GM21528 (cell line): ENCODE measurements around the gene ARHGEF11.

Experiments used
- ATAC-seq: cut with Tn5 transposase; IDR thresholded peaks from one replicate; pipeline ENCODE4 v1.9.1; 2021; ENCODE audit warnings: mild to moderate bottlenecking, moderate library complexity; ENCODE audit not compliant: unreplicated experiment, low FRiP score

Gene ARHGEF11

GRCh38 chr1:156900896-156901589, 144.5 kb downstream of the ARHGEF11 start:
- no peak for ATAC-seq

- ATAC-seq = no peak
Measured at GRCh38 chr1:156899956-156900718, 145.4 kb downstream of the ARHGEF11 start.

GRCh38 chr1:156898971-156899664, 146.4 kb downstream of the ARHGEF11 start:
- no peak for ATAC-seq

GRCh38 chr1:156898161-156898566, 147.4 kb downstream of the ARHGEF11 start:
- no peak for ATAC-seq

- no peak for ATAC-seq
Measured at GRCh38 chr1:156897078-156897825, 148.3 kb downstream of the ARHGEF11 start.

- no peak for ATAC-seq
Measured at GRCh38 chr1:156896490-156897033, 149.0 kb downstream of the ARHGEF11 start.

GRCh38 chr1:156895927-156896326, 149.6 kb downstream of the ARHGEF11 start:
- no peak for ATAC-seq

- ATAC-seq = no peak
Measured at GRCh38 chr1:156895455-156895812, 150.1 kb downstream of the ARHGEF11 start.

- no peak for ATAC-seq
Measured at GRCh38 chr1:156894711-156895454, 150.7 kb downstream of the ARHGEF11 start.

- no peak for ATAC-seq
Measured at GRCh38 chr1:156894001-156894400, 151.5 kb downstream of the ARHGEF11 start.

- ATAC-seq = no peak
Measured at GRCh38 chr1:156893048-156893953, 152.2 kb downstream of the ARHGEF11 start, which contains the start of gene PEAR1. Gene PEAR1 (plus strand): TSS chr1:156893718. CDS start chr1:156903927, 10,209 bp downstream.

GRCh38 chr1:156892190-156893047, 153.1 kb downstream of the ARHGEF11 start:
- ATAC-seq = no peak

GRCh38 chr1:156889802-156890580, 155.6 kb downstream of the ARHGEF11 start:
- no peak for ATAC-seq

GRCh38 chr1:156887734-156888133, 157.8 kb downstream of the ARHGEF11 start:
- no peak for ATAC-seq

GRCh38 chr1:156887317-156887716, 158.2 kb downstream of the ARHGEF11 start:
- no peak for ATAC-seq

- no peak for ATAC-seq
Measured at GRCh38 chr1:156886583-156887281, 158.8 kb downstream of the ARHGEF11 start.
